ENCODE results near the gene OR8D1.
"Not testable (repeated sequence)": the region's sequence is repeated elsewhere in the genome, so short reads cannot be mapped to it uniquely, and the experiment has no call there.

Gene OR8D1

DNA sequence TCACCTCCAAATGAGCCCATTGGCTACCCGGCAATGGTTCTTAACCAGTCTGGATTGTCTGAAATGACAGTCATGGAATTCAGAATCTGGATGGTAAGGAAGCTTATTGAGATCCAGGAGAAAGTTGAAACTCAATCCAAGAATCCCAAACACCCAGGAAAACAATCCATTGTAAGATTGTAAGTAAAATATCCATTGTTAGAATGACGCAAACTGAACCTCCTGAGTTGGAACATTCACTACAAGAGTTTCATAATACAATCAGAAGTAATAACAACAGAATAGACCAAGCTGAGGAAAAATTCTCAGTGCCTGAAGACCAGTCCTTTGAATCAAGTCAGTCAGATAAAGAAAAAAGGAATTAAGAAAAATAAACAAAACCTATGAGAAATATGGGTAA, 35.5 kb downstream of the OR8D1 start:
- DNase-seq = no peak

DNA sequence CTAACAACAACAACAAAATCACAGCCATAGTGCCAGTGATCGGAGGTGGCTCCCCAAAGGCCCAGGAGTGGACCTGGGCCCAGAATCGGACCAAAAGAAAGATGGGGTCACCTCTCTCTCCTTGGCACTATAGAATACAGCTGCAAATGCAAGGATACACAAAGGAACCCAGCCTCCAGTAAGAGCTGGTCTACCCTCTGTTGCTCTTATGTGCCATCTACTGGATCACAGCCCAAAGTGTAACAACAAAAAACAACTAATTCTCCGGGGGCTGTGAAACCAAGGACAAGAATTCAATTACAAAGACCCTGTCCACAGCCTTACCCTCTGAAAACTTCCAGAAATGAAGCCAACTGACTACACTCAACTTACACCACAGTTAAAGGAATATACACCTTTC, 35.9 kb downstream of the OR8D1 start:
- DNase-seq = no peak

DNA sequence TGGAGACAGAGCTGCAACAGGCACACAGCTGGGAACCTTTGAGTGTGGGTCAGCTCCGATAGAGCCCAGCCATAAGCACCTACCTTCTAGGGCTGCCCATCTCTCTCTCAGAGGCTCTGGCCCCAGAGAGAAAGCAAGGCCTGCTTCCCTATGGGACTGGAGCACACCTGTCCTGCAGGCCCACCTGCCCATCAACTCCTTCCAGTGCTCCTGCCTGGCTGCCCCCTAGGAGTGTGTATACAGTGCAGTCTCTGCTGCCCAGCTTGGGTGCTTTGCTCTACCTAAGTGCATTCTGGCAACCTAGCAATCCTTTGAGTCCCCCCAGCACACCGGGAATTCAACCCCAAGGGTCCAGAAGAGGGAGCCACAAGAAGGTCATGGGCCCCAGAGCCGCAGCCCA, 36.5 kb downstream of the OR8D1 start:
- no peak for DNase-seq

DNA sequence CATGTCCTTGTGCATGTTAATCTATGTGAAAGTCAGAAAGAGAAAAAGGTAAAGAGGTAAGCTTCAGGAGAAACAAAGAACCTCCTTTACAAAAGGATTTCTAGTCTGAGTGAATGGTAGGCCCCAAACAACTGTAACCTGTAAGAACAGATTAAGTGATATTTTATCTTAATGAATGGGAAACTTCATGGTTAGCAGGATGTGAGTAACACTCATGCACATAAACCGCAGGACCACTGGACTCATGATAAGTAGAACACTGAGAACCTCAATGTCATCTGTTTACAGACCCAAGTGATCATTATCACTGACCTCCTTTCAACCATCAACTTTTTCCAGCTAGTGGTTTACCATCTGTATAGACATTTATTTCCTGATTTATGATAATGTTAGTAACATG, 37.7 kb downstream of the OR8D1 start:
- no peak for DNase-seq

DNA sequence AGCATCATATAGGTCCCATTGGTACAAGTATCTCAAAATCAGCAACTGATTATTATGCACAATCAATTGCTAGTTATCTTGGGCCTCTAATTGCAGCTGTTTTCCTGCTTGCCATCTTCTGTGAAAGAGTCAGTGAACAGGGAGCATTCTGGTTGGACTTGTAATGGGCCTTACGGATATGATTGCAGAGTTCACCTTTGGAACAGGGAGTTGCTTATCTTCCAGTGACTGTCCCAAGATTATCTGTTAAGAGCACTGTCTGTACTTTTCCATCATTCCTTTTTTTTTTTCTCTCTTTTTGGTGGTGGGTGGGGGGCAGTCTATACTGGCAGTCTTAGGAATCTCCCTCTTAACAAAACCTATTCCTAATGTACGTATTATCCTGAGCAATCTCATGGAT, 39.7 kb downstream of the OR8D1 start:
- no peak for DNase-seq

DNA sequence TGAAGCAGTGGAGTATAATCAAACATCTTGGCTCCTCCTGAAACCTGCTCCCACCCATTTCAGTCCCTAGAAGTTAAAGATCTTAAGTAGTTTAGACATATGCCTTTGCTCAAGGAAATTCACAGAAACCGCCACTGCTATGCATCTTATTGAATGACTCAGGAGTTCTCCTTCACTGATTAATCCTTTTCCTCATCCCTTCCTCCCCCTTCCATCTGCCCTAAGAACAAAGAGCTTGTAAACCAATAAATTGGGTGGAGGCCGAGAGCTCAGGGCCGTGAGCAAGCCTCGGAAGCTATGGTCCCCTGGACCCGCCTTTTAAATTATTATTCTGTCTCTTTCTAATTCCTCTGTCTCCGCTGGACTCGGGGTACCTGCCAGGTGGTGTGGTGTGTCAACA, 42.9 kb downstream of the OR8D1 start:
- not testable (repeated sequence) for DNase-seq

DNA sequence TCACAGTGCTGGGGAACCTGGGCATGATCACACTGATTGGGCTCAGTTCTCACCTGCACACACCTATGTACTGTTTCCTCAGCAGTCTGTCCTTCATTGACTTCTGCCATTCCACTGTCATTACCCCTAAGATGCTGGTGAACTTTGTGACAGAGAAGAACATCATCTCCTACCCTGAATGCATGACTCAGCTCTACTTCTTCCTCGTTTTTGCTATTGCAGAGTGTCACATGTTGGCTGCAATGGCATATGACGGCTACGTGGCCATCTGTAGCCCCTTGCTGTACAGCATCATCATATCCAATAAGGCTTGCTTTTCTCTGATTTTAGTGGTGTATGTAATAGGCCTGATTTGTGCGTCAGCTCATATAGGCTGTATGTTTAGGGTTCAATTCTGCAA, 48.7 kb downstream of the OR8D1 start:
- DNase-seq = not testable (repeated sequence)

DNA sequence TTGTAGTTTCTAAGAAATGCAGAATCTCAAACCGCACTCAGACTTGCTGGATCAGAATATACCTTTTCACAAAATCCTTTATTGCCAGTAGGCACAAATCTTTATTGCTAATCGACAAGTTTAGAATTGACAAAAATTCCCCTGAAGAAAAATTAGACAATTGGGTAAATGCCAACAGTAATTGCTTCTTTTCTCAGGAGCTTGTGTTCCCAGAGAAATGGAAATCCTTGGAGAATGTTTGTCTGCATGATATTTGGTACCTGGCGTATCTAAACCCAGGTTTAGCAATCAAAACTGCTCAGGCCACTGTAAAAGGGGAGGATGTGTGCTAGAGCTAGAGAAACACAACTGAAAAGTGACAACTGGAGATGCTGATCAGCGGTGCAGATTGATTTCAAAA, 57.7 kb downstream of the OR8D1 start, which contains the start of gene OR8G5:
TSS of gene OR8G5 (plus strand) at position 301 of the 400 bp plus-strand sequence. CDS start 8,556 bp downstream, outside the sequence.
- no peak for DNase-seq

Measured in right forelimb (tissue), 1 donor.